Gastroesophageal sphincter (tissue), 3 donors: Measurements from ENCODE around the gene ANAPC16.

ENCODE experiments used
- POLR2A ChIP-seq, 2 donors: fragments of 450-650 bp; IDR thresholded peaks; one replicate each; pipeline ENCODE4 v1.6.1; 2017; ENCODE audit warnings: antibody characterized with exemption in 2 of 2, mild to moderate bottlenecking in 2 of 2, moderate library complexity in 1 of 2
- POLR2AphosphoS5 ChIP-seq: sonication (generic); formaldehyde crosslinking; IDR thresholded peaks from one replicate; pipeline ENCODE4 v1.6.1; 2017; ENCODE audit warnings: antibody characterized with exemption
- TF ChIP-seq, protein P1 (sequence below), 4 experiments: fragments of 200-600 bp in 2 of 4; fragments of 450-650 bp in 2 of 4; sonication (generic) in 1 of 4; IDR thresholded peaks; one replicate each; pipeline ENCODE4 v1.5.1; 2017 to 2019; ENCODE audit warnings: antibody characterized with exemption in 4 of 4, mild to moderate bottlenecking in 2 of 4, moderate library complexity in 2 of 4

GRCh38 chr10:72265990-72266865, 50.4 kb downstream of the ANAPC16 start:
- TF ChIP-seq, protein P1, sequence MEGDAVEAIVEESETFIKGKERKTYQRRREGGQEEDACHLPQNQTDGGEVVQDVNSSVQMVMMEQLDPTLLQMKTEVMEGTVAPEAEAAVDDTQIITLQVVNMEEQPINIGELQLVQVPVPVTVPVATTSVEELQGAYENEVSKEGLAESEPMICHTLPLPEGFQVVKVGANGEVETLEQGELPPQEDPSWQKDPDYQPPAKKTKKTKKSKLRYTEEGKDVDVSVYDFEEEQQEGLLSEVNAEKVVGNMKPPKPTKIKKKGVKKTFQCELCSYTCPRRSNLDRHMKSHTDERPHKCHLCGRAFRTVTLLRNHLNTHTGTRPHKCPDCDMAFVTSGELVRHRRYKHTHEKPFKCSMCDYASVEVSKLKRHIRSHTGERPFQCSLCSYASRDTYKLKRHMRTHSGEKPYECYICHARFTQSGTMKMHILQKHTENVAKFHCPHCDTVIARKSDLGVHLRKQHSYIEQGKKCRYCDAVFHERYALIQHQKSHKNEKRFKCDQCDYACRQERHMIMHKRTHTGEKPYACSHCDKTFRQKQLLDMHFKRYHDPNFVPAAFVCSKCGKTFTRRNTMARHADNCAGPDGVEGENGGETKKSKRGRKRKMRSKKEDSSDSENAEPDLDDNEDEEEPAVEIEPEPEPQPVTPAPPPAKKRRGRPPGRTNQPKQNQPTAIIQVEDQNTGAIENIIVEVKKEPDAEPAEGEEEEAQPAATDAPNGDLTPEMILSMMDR (IDR thresholded peaks at IDR 0.05) = no peak
- TF ChIP-seq POLR2A (IDR thresholded peaks at IDR 0.05) (no peak), POLR2AphosphoS5 (no peak)
